GM19324 (cell line): ENCODE results near the gene SLC25A19.

Source experiments
- ATAC-seq: cut with Tn5 transposase; IDR thresholded peaks from one replicate; pipeline ENCODE4 v1.9.1; 2021; ENCODE audit warnings: mild to moderate bottlenecking, moderate library complexity; ENCODE audit not compliant: unreplicated experiment, low FRiP score

SLC25A19 gene

DNA sequence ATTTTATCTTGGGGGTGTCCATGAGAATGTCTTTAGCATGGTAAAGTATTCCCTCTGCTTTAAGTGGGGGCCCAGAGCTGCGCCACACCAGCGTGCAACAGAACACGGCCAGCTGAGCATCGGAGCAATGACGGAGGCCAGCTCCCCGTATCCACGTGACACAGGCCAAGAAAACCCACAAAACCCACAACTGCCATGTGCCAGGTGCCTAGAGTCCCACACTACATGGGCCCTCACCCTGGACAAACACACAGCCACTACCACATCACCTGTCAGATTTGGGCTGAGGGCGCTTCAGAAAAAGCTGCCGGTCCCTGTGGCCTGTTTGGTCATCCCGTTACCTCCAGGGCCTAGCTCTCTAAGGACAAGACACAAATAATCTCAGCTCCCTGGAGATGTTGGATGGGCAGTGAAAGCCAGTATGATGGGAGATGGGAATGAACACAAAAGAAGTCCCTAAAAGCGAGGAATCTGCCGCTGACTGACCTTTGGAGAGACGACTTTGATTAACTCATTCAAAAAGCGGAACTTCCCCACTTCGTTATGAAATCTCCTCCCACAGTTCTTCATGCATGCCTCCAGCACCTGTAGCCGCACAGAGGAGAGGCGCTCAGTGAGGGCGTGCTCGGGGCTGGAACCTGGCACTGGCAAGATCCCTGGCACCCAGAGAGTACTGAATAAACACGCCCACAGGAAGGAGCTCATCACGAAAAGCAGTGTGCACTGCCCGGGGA is 44.9 kb downstream of the SLC25A19 start:
- ATAC-seq = no peak

- ATAC-seq = no peak
Measured at GRCh38 chr17:75242461-75243042, 46.7 kb downstream of the SLC25A19 start.

- no peak for ATAC-seq
Measured at GRCh38 chr17:75241996-75242460, 47.2 kb downstream of the SLC25A19 start.

GRCh38 chr17:75241502-75241901 is 47.7 kb downstream of the SLC25A19 start:
- ATAC-seq = no peak

DNA sequence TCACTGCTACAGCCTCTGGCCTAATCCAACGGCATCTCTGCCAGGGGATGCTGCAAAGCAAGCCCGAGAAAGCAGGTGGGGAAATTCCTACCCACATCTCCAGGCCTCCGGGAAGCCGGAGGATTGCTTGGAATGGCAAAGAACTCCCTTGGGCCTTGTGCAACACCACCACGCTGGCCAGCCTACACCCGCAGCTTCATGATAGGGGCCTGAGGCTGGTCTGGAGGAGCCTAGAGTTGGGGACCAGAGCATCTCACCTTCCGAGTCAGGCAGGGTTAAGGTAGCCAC is 48.1 kb downstream of the SLC25A19 start:
- no peak for ATAC-seq

DNA sequence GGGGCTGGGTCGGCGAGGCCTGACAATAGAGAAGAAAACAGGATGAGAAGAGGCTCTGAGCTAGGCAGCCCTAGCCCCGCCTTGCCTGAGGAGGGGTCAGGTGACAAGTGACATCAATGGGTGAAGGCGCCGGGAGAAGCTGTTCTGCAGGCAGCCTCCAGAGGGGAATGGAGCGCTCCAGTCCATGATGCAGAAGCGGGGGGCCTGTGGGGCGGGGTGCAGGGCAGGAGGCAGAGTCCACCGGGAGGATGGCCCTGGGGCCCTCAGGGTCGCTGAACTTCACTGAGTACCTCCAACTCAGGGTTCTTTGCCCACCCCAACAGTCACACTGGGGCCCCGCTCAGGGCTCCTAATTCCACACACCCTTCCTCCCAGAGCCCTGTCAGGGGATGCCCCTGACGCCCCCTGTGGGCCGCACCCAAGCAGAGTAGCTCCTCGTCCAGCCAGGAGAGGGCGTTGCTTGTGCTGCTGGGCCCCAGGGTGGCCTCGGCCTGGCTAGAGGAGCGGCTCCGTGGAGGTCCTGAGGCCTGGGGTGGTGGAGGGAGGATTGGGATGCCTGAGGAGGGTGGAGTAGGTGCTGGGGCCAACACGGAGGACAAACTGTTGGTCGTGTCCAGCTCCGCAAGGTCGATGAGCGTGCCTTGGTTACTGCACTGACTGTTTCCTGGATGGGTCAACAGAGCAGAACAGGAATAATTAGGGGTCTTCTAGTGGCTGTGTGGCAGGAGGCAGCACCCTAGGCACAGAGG is 48.7 kb downstream of the SLC25A19 start:
- no peak for ATAC-seq

DNA sequence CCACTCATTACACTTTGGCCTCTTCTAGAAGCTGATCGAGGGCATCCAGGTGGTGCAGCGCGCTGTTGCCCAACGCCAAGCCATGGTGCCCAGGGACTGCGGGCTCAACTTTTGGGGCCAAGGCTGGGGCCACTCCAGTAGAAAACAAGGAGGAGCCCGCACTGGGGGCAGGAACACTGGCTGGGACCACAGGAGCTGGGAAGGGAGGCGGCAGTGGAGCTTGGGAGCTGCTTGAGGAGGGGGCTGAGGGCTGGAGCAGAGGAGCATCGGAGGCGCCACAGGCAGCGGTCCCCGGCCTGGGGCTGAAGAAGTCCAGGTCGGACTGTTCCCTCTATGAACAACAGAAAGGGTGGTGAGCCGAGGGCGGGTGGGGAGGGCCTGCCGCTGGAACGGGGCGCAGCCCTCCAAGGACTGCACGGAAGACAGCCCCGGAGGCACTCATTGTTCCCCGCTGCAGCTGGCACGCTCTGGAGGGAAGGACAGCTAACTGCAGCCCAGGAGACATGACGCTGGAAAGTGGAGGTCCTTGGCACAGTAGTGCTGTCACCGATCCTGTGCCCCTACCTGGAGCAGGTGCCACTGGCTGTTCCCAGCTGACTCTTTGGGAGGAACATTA is 49.3 kb downstream of the SLC25A19 start:
- ATAC-seq = no peak

GRCh38 chr17:75239214-75239613 is 50.0 kb downstream of the SLC25A19 start:
- no peak for ATAC-seq

- no peak for ATAC-seq
Measured at GRCh38 chr17:75238684-75239191, 50.5 kb downstream of the SLC25A19 start.

DNA sequence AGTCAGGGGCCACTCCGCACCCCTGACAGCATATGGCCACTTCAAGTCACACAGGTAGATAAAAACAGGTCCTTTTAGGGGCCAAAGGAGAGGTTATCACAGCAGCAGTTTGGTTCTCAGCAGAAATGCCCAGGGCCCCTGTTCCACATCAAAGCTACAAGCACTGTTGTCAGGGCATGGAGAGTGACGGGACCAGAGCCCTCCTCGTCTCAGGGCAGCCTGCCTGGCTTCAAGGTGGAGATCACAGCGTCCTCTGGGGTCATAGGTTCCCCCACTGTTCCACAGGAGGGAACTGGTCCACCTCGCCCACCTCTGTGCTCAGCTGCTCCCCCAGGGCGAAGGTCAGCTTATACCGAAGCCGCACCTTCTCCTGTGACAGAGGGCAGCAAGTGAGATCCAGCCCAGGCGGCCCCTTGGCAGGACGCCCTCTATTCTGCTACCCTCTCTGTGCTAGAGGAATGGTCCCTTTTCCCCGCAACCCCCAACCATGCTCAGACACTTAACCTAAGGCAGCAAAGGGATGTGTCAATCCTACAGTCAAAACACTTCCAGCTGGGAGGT is 51.1 kb downstream of the SLC25A19 start:
- no peak for ATAC-seq

DNA sequence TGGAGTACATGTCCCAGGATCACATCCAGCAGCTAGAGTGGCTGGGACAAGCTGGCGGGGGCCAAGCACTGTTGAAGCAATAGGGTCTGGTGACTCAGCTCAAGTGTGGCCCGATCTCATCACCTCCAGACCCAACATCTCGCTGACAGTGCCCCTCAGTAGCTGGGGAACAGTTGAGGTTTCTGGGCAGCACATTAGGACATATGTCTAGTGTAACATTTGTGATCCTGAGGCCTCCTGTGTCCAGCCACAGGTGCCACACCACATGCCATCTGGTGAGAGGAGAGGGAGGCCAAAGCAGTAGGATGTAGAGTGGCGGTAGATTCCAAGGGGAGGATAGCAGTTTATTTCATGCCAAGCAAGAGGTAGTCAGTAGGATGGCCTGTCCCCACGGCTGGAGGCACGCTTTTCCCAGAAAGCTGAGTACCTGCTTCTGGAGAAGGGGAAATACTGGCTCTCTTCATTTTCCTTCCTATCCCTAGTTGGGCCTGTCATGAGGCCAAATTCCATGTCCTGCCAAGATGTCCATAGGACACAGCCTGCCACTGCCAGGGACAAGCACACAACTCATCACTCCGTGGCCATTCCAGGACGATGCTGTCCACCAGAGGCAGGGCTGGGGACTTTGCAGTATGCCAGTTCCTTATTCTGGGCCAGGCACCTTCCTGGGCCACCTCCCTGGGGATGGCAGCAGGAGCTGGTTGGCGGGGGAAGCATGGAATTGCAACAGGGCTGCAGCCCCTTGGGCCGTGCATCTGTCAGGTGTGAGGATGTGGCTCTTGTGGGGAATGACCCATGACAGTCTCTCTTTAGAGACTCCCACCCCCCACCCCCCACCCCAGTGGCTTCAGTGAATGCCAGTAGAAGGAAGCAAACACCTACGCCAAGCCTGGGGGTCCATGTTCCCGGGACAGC is 51.9 kb downstream of the SLC25A19 start:
- ATAC-seq = no peak

GRCh38 chr17:75232786-75233185 is 56.4 kb downstream of the SLC25A19 start:
- ATAC-seq = no peak

GRCh38 chr17:75231741-75232464 is 57.3 kb downstream of the SLC25A19 start:
- no peak for ATAC-seq

GRCh38 chr17:75231071-75231470 is 58.2 kb downstream of the SLC25A19 start:
- no peak for ATAC-seq

GRCh38 chr17:75228847-75229246 is 60.4 kb downstream of the SLC25A19 start:
- ATAC-seq = no peak

DNA sequence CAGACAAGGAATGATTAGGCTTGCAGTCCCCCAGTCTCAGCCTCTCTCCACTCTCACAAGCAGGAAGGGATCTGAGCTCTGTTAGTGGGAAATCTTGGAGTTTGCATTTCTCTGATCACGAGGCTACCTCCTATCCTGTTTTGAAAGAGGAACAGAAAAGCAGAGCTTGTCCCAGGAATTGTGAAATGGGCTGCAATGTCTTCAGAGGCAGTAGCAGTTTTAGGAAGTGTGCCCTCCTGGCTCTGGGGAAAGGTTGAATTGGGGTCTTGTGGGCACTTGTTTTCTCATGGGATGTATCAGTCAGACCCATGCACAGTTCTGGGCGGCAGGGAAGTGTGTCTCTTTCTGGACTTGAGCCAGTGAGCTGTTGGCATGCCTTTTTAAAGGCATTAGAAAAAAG is 60.9 kb downstream of the SLC25A19 start:
- no peak for ATAC-seq

GRCh38 chr17:75227729-75228128 is 61.5 kb downstream of the SLC25A19 start:
- ATAC-seq = no peak

GRCh38 chr17:75225016-75225415 is 64.2 kb downstream of the SLC25A19 start:
- no peak for ATAC-seq
